ENCODE measurements around the gene TEX12.
A peak's percentile ranks its signal among the peaks of the same experiment; 100 is the strongest.

Gene TEX12

GRCh38 chr11:112167145-112167544 lies at the start of gene TEX12:
Gene TEX12 (plus strand): TSS chr11:112167372. CDS start chr11:112169269, 1,897 bp downstream.
- H3K27ac Mint-ChIP-seq, result no peak within 1 kb of the TSS
- H3K4me1 Mint-ChIP-seq (ENCODE audit: low read depth), result peaks cover 7% of the 10 kb centered on the region

GRCh38 chr11:112118176-112118575 lies 49.0 kb upstream of the TEX12 start:
- no peaks in the 10 kb centered on the region for H3K36me3 Mint-ChIP-seq (ENCODE audit: low read depth)

More at GRCh38 chr11:112167145-112167544, at the start of gene TEX12:
- peaks cover 15% of the 10 kb centered on the region for H3K27me3 Mint-ChIP-seq (ENCODE audit: low read depth)
- no peaks in the 10 kb centered on the region for H3K36me3 Mint-ChIP-seq (ENCODE audit: low read depth)
- H3K4me3 Mint-ChIP-seq, result no peak within 1 kb of the TSS
- no peaks in the 10 kb centered on the region for H3K9me3 Mint-ChIP-seq
- no peak for DNase-seq (ENCODE audit: low spot score)

GRCh38 chr11:112121981-112122615 lies 45.1 kb upstream of the TEX12 start:
- H3K4me1 Mint-ChIP-seq (ENCODE audit: low read depth), result peaks cover 8% of the 10 kb centered on the region
- no peak overlapping the region for H3K4me3 Mint-ChIP-seq
- no peaks in the 10 kb centered on the region for H3K9me3 Mint-ChIP-seq
- H3K27ac Mint-ChIP-seq, result no peak overlapping the region
- H3K36me3 Mint-ChIP-seq (ENCODE audit: low read depth), result no peaks in the 10 kb centered on the region
- H3K27me3 Mint-ChIP-seq (ENCODE audit: low read depth), result peaks cover 2% of the 10 kb centered on the region
- DNase-seq (ENCODE audit: low spot score), result no peak

More at GRCh38 chr11:112118176-112118575, 49.0 kb upstream of the TEX12 start:
- no peak for DNase-seq (ENCODE audit: low spot score)
- Mint-ChIP-seq H3K27ac (no peak overlapping the region), H3K9me3 (no peaks in the 10 kb centered on the region), H3K27me3 (ENCODE audit: low read depth) (peaks cover 2% of the 10 kb centered on the region), H3K4me1 (ENCODE audit: low read depth) (peaks cover 8% of the 10 kb centered on the region), H3K4me3 (no peak overlapping the region)

- Mint-ChIP-seq H3K27ac (no peak overlapping the region), H3K27me3 (ENCODE audit: low read depth) (peaks cover 2% of the 10 kb centered on the region), H3K4me3 (no peak overlapping the region), H3K36me3 (ENCODE audit: low read depth) (no peaks in the 10 kb centered on the region), H3K9me3 (no peaks in the 10 kb centered on the region), H3K4me1 (ENCODE audit: low read depth) (peaks cover 8% of the 10 kb centered on the region)
- no peak for DNase-seq (ENCODE audit: low spot score)
Observed at GRCh38 chr11:112123129-112123528, 44.0 kb upstream of the TEX12 start.

GRCh38 chr11:112127056-112127455 lies 40.1 kb upstream of the TEX12 start:
- DNase-seq (ENCODE audit: low spot score), result no peak
- no peak overlapping the region for H3K27ac Mint-ChIP-seq
- no peak overlapping the region for H3K4me3 Mint-ChIP-seq
- no peaks in the 10 kb centered on the region for H3K36me3 Mint-ChIP-seq (ENCODE audit: low read depth)
- no peaks in the 10 kb centered on the region for H3K9me3 Mint-ChIP-seq
- peaks cover 3% of the 10 kb centered on the region for H3K4me1 Mint-ChIP-seq (ENCODE audit: low read depth)
- H3K27me3 Mint-ChIP-seq (ENCODE audit: low read depth), result peaks cover 2% of the 10 kb centered on the region

- Mint-ChIP-seq H3K9me3 (no peaks in the 10 kb centered on the region), H3K4me3 (no peak overlapping the region), H3K4me1 (ENCODE audit: low read depth) (peaks cover 6% of the 10 kb centered on the region), H3K27me3 (ENCODE audit: low read depth) (no peaks in the 10 kb centered on the region), H3K36me3 (ENCODE audit: low read depth) (no peaks in the 10 kb centered on the region), H3K27ac (no peak overlapping the region)
- no peak for DNase-seq (ENCODE audit: low spot score)
Observed at GRCh38 chr11:112128483-112129121, 38.6 kb upstream of the TEX12 start.

- Mint-ChIP-seq H3K36me3 (ENCODE audit: low read depth) (no peaks in the 10 kb centered on the region), H3K9me3 (no peaks in the 10 kb centered on the region), H3K27ac (no peak overlapping the region), H3K27me3 (ENCODE audit: low read depth) (no peaks in the 10 kb centered on the region), H3K4me1 (ENCODE audit: low read depth) (peaks cover 6% of the 10 kb centered on the region), H3K4me3 (no peak overlapping the region)
- no peak for DNase-seq (ENCODE audit: low spot score)
Observed at GRCh38 chr11:112129656-112130055, 37.5 kb upstream of the TEX12 start.

- Mint-ChIP-seq H3K9me3 (no peaks in the 10 kb centered on the region), H3K4me3 (no peak overlapping the region), H3K36me3 (ENCODE audit: low read depth) (no peaks in the 10 kb centered on the region), H3K27me3 (ENCODE audit: low read depth) (no peaks in the 10 kb centered on the region), H3K4me1 (ENCODE audit: low read depth) (peaks cover 6% of the 10 kb centered on the region), H3K27ac (no peak overlapping the region)
- no peak for DNase-seq (ENCODE audit: low spot score)
Observed at GRCh38 chr11:112132737-112133136, 34.4 kb upstream of the TEX12 start.

GRCh38 chr11:112134473-112134872 lies 32.7 kb upstream of the TEX12 start:
- Mint-ChIP-seq H3K27me3 (ENCODE audit: low read depth) (no peaks in the 10 kb centered on the region), H3K27ac (no peak overlapping the region), H3K36me3 (ENCODE audit: low read depth) (no peaks in the 10 kb centered on the region), H3K9me3 (no peaks in the 10 kb centered on the region), H3K4me3 (no peak overlapping the region), H3K4me1 (ENCODE audit: low read depth) (peaks cover 6% of the 10 kb centered on the region)
- no peak for DNase-seq (ENCODE audit: low spot score)

GRCh38 chr11:112143597-112143996 lies 23.6 kb upstream of the TEX12 start:
- Mint-ChIP-seq H3K4me1 (ENCODE audit: low read depth) (no peaks in the 10 kb centered on the region), H3K4me3 (no peak overlapping the region), H3K36me3 (ENCODE audit: low read depth) (no peaks in the 10 kb centered on the region), H3K27me3 (ENCODE audit: low read depth) (peaks cover 3% of the 10 kb centered on the region), H3K27ac (no peak overlapping the region), H3K9me3 (no peaks in the 10 kb centered on the region)
- no peak for DNase-seq (ENCODE audit: low spot score)

GRCh38 chr11:112150517-112150916 lies 16.7 kb upstream of the TEX12 start:
- no peak for DNase-seq (ENCODE audit: low spot score)
- Mint-ChIP-seq H3K27ac (no peak overlapping the region), H3K9me3 (no peaks in the 10 kb centered on the region), H3K4me1 (ENCODE audit: low read depth) (no peaks in the 10 kb centered on the region), H3K4me3 (no peak overlapping the region), H3K36me3 (ENCODE audit: low read depth) (no peaks in the 10 kb centered on the region), H3K27me3 (ENCODE audit: low read depth) (peaks cover 7% of the 10 kb centered on the region)

- H3K27me3 Mint-ChIP-seq (ENCODE audit: low read depth), result peaks cover 8% of the 10 kb centered on the region
- H3K9me3 Mint-ChIP-seq, result no peaks in the 10 kb centered on the region
Observed at GRCh38 chr11:112156153-112156955, 10.8 kb upstream of the TEX12 start.

GRCh38 chr11:112156956-112157766 lies 10.0 kb upstream of the TEX12 start:
- peaks cover 8% of the 10 kb centered on the region for H3K27me3 Mint-ChIP-seq (ENCODE audit: low read depth)

More at GRCh38 chr11:112156153-112156955, 10.8 kb upstream of the TEX12 start:
- H3K36me3 Mint-ChIP-seq (ENCODE audit: low read depth), result no peaks in the 10 kb centered on the region
- H3K4me3 Mint-ChIP-seq, result no peak overlapping the region
- DNase-seq (ENCODE audit: low spot score), result no peak
- H3K4me1 Mint-ChIP-seq (ENCODE audit: low read depth), result no peaks in the 10 kb centered on the region
- H3K27ac Mint-ChIP-seq, result no peak overlapping the region

More at GRCh38 chr11:112156956-112157766, 10.0 kb upstream of the TEX12 start:
- peak; percentile 14 for DNase-seq (ENCODE audit: low spot score)
- no peaks in the 10 kb centered on the region for H3K9me3 Mint-ChIP-seq
- H3K4me1 Mint-ChIP-seq (ENCODE audit: low read depth), result no peaks in the 10 kb centered on the region
- H3K4me3 Mint-ChIP-seq, result no peak overlapping the region
- H3K27ac Mint-ChIP-seq, result no peak overlapping the region
- H3K36me3 Mint-ChIP-seq (ENCODE audit: low read depth), result no peaks in the 10 kb centered on the region
